PC-9 (cell line): ENCODE measurements around the gene EDRF1.

Source experiments
- EZH2 ChIP-seq: fragments of 200-600 bp; sonication (generic); IDR thresholded peaks from 2 replicates; pipeline ENCODE4 v1.8.0; 2017; ENCODE audit warnings: antibody characterized with exemption, low read depth
- TF ChIP-seq, protein P1 (sequence below): fragments of 200-600 bp; sonication (generic); conservative IDR thresholded peaks from 2 replicates; pipeline ENCODE4 v1.6.1; 2017; ENCODE audit warnings: mixed run types, antibody characterized with exemption, mild to moderate bottlenecking, moderate library complexity

DNA sequence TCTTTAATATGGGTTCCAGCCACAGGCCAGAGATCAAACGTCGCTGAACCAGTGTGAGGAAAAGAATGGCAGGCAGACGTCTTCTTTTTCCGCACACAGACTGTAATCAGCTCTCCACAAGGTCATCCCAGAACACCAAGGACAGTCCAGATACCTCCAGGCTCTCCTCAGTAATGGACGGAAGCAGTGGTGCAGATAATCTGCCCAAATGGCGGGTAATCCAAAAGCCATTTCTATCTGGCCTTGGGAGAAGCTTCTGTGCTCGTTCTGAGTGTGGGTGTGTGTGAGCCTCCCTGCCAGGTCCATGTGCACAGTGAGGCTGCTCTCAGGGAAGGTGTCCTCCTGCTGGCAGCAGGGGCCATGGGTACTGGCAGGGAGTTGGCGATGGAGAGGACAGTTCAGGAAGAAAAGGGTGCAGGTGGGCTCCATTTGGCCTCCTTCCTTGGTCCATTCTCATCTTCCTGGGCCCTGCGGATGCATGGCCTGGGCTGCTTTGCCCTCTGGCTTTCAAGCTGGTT is 21.0 kb upstream of the EDRF1 start:
- TF ChIP-seq, protein P1, sequence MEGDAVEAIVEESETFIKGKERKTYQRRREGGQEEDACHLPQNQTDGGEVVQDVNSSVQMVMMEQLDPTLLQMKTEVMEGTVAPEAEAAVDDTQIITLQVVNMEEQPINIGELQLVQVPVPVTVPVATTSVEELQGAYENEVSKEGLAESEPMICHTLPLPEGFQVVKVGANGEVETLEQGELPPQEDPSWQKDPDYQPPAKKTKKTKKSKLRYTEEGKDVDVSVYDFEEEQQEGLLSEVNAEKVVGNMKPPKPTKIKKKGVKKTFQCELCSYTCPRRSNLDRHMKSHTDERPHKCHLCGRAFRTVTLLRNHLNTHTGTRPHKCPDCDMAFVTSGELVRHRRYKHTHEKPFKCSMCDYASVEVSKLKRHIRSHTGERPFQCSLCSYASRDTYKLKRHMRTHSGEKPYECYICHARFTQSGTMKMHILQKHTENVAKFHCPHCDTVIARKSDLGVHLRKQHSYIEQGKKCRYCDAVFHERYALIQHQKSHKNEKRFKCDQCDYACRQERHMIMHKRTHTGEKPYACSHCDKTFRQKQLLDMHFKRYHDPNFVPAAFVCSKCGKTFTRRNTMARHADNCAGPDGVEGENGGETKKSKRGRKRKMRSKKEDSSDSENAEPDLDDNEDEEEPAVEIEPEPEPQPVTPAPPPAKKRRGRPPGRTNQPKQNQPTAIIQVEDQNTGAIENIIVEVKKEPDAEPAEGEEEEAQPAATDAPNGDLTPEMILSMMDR: no peak
- TF ChIP-seq EZH2: no peak
